Transverse colon (tissue), 4 donors: ENCODE results near the gene ZBED1.

Source experiments
- EP300 ChIP-seq: sonication (generic); formaldehyde crosslinking; IDR thresholded peaks from one replicate; pipeline ENCODE4 v1.6.1; 2017; ENCODE audit warnings: antibody characterized with exemption, low read depth
- POLR2A ChIP-seq: fragments of 450-650 bp; IDR thresholded peaks from one replicate; pipeline ENCODE4 v1.6.1; 2016; ENCODE audit warnings: antibody characterized with exemption, mild to moderate bottlenecking, moderate library complexity
- POLR2AphosphoS5 ChIP-seq, 3 donors: sonication (generic); formaldehyde crosslinking; IDR thresholded peaks; one replicate each; pipeline ENCODE4 v1.6.1; 2016; ENCODE audit warnings: antibody characterized with exemption in 3 of 3
- TF ChIP-seq, protein P1 (sequence below), 5 experiments: fragments of 200-600 bp in 3 of 5; fragments of 450-650 bp in 2 of 5; sonication (generic) in 3 of 5; IDR thresholded peaks; 1 replicate in 2 of 5; 2 replicates in 3 of 5; pipeline ENCODE4 v1.5.1; 2016 to 2017; ENCODE audit warnings: antibody characterized with exemption in 5 of 5, inconsistent platforms in 3 of 5, mild to moderate bottlenecking in 2 of 5, moderate library complexity in 1 of 5

DNA sequence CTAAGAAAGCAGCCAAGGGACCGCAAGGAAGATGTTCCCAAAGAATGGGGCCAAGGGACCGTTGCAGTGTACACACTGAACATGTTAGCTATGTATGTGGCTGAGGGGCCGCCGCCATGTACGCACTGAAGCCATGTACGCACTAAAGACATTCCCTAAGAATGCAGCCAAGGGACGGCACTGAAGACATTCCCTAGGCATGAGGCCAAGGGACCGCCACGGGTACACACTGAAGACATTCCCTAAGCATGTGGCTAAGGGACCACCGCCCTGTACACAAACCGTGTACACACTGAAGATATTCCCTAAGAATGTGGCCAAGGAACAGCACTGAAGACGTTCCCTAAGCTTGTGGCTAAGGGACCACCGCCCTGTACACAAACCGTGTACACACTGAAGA, 54.0 kb downstream of the ZBED1 start:
- TF ChIP-seq, protein P1, sequence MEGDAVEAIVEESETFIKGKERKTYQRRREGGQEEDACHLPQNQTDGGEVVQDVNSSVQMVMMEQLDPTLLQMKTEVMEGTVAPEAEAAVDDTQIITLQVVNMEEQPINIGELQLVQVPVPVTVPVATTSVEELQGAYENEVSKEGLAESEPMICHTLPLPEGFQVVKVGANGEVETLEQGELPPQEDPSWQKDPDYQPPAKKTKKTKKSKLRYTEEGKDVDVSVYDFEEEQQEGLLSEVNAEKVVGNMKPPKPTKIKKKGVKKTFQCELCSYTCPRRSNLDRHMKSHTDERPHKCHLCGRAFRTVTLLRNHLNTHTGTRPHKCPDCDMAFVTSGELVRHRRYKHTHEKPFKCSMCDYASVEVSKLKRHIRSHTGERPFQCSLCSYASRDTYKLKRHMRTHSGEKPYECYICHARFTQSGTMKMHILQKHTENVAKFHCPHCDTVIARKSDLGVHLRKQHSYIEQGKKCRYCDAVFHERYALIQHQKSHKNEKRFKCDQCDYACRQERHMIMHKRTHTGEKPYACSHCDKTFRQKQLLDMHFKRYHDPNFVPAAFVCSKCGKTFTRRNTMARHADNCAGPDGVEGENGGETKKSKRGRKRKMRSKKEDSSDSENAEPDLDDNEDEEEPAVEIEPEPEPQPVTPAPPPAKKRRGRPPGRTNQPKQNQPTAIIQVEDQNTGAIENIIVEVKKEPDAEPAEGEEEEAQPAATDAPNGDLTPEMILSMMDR (IDR thresholded peaks at IDR 0.05), result no peak
- TF ChIP-seq POLR2AphosphoS5 (IDR thresholded peaks at IDR 0.05) (no peak), POLR2A (no peak), EP300 (no peak)
